Measurements from ENCODE around the gene COX7C.

The COX7C gene

DNA sequence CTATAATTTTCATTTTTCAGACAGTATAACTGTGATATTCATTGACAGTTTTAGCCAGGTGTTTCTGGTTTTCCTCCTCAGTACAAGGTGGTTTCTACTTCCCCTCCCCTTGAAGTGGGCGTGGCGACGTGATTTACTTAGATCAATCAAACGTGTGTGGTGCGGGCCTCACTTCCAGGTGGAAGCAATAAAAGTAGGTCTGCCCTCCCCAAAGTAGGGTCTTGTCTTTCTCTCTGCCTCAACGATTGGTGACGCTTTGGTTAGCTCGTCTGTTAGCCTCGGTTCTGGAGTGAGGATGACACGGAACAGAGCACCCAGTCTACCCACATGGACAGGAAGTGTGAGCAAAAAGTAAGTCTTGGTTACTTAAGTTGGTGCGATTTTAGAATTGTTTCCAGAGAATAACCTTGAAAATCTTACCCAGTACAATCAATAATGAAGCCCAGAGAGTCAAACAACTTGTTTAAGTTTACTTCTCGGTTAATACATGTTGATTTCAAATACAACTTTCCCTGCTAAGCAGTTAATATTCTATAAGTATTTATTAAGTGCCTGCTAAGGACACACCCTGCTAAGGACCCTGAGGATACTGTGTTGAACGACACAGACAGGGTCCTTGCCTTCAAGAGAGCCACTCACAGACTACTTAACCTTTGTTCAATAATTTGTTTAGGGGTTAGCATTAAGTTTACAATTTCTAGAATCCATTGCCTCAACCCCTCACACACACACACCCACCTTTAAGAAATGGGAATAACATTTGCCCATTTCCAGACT lies 48.4 kb downstream of the COX7C start:
- DNase-seq = no peak

- no peak for DNase-seq
Measured at GRCh38 chr5:86666981-86667380, 49.2 kb downstream of the COX7C start.
